Ovary (tissue), 9 donors: ENCODE data around the gene WIPF3. TPM values are rescaled to one million over a fixed set of nuclear protein-coding genes. Genes with fewer than 3 reads are reported as not detected.

ENCODE experiments used
- DNase-seq, 5 donors: peaks; one replicate each; pipeline ENCODE4 v3.0.0-alpha.2; 2019 to 2020
- H3K27ac ChIP-seq, 2 donors: fragments of 200-600 bp; one replicate each; pipeline versions ENCODE4 v1.5.1 to v1.8.0; 2019 to 2022
- H3K27me3 ChIP-seq: fragments of 200-600 bp; one replicate; pipeline ENCODE4 v1.8.0; 2022
- H3K36me3 ChIP-seq: fragments of 200-600 bp; sonication (generic); one replicate; pipeline ENCODE4 v1.5.1; 2019
- H3K4me1 ChIP-seq: one replicate; pipeline ENCODE4 v1.8.1; 2013; ENCODE audit warnings: mild to moderate bottlenecking, moderate library complexity; ENCODE audit not compliant: insufficient read depth
- H3K4me3 ChIP-seq: fragments of 200-600 bp; sonication (generic); one replicate; pipeline ENCODE4 v1.5.1; 2017
- H3K9me3 ChIP-seq, 2 donors: fragments of 200-600 bp in 1 of 2; sonication (generic) in 1 of 2; one replicate each; pipeline versions ENCODE4 v1.5.1 to v1.8.1; 2013 to 2019; ENCODE audit warnings: mild to moderate bottlenecking in 1 of 2, moderate library complexity in 1 of 2
- CTCF ChIP-seq, 3 donors: fragments of 450-650 bp in 2 of 3; fragments of 200-600 bp in 1 of 3; IDR thresholded peaks; one replicate each; pipeline versions ENCODE4 v1.5.1 to v1.8.0; 2016 to 2022; ENCODE audit warnings: antibody characterized with exemption in 3 of 3, mild to moderate bottlenecking in 1 of 3
- EP300 ChIP-seq: sonication (generic); formaldehyde crosslinking; IDR thresholded peaks from one replicate; pipeline ENCODE4 v1.6.1; 2017; ENCODE audit warnings: antibody characterized with exemption
- POLR2A ChIP-seq: fragments of 450-650 bp; IDR thresholded peaks from one replicate; pipeline ENCODE4 v1.6.1; 2017; ENCODE audit warnings: antibody characterized with exemption, mild to moderate bottlenecking, moderate library complexity
- WGBS, 3 donors: extraction: QIAGEN DNeasy Blood & Tissue Kit in 1 of 3; methylation state at CpG; one replicate each; pipeline versions ENCODE4 v1.1.5 to v1.1.7; 2013 to 2017; 5-methylcytosine and 5-hydroxymethylcytosine counted together
- intact Hi-C, 4 donors: fragments of 100-400 bp; cut with DNase I; formaldehyde crosslinking; loops; one replicate each; pipeline versions ENCODE4 v1.11.0 to v1.15.1; 2022 to 2023
- polyA plus RNA-seq, 2 donors: library from polyadenylated mRNA; stranded (reverse); fragments of 200-250 nt in 1 of 2; fragments of 350-450 nt in 1 of 2; fragmentation: Illumina TruSeq in 1 of 2; extraction: RNeasy Lipid Tissue Mini Kit (QIAGEN cat#74804) in 1 of 2; gene quantifications; one replicate each; pipeline ENCODE4 v1.2.3, GENCODE V29; 2013 to 2014
- total RNA-seq, 7 donors: library from RNA; depleted of rRNA in 2 of 7; stranded (reverse); fragments of >200 nt in 2 of 7; fragmentation: NEBNext Ultra II Directional in 3 of 7; extraction: Animal tissue kit (Norgen Biotek cat#: 25700) in 3 of 7; gene quantifications; one replicate each; pipeline versions ENCODE4 v1.1.0 to v1.2.4, GENCODE V29; 2016 to 2023
- donor health status: DM: no; HTN: no; CAD: no; lungs with moderate emphysema.
- donor health status: DM: no; HTN: no; CAD: no.
- donor health status: Bipolar disorder and iron deficiency.
- donor health status: DM: yes; HTN: yes; CAD: no.
- donor health status: DM: no; HTN: no; CAD: no.
- donor health status: DM: yes; HTN: yes; CAD: no.

The WIPF3 gene
- total and polyA plus RNA-seq, 9 donors, result 15.3 to 122 (median 53.3) TPM

- Histone ChIP-seq H3K27ac (no peak overlapping the region), H3K4me3 (no peak overlapping the region), H3K27me3 (no peaks in the 10 kb centered on the region), H3K9me3 (no peaks in the 10 kb centered on the region), H3K36me3 (no peaks in the 10 kb centered on the region), H3K4me1 (peaks cover 7% of the 10 kb centered on the region)
- WGBS, 3 donors, result 93 to 98% (median 96%) methylated on average over 2 of the region's 2 CpGs
- no peak for TF ChIP-seq CTCF (IDR thresholded peaks at IDR 0.05)
- intact Hi-C loops, result loop anchor here in 1 of 4 donors (10.0 kb wide), 1 partner anchor 68 kb away; no protein-coding TSS in a partner anchor
- no peak for DNase-seq
These were observed 20.2 kb downstream of the WIPF3 start for GRCh38 chr7:29826530-29826822.

- H3K4me3 ChIP-seq, result no peak overlapping the region
- no peak overlapping the region for H3K27ac ChIP-seq
- TF ChIP-seq EP300, result no peak
- TF ChIP-seq POLR2A, result no peak
- TF ChIP-seq CTCF (IDR thresholded peaks at IDR 0.05), result no peak
- no peaks in the 10 kb centered on the region for H3K27me3 ChIP-seq
- intact Hi-C loops, result loop anchor here in 1 of 4 donors (10.0 kb wide), 1 partner anchor 68 kb away; no protein-coding TSS in a partner anchor
- no peaks in the 10 kb centered on the region for H3K9me3 ChIP-seq
- H3K4me1 ChIP-seq, result peaks cover 7% of the 10 kb centered on the region
- DNase-seq, result no peak
- no peaks in the 10 kb centered on the region for H3K36me3 ChIP-seq
These were observed 20.6 kb downstream of the WIPF3 start for GRCh38 chr7:29826904-29827303.

- 93 to 97% (median 96%) methylated on average over 6 of the region's 6 CpGs for WGBS, 3 donors
- TF ChIP-seq EP300, result no peak
- TF ChIP-seq CTCF (IDR thresholded peaks at IDR 0.05), result no peak
- TF ChIP-seq POLR2A, result no peak
- DNase-seq, result no peak
- Histone ChIP-seq H3K4me3 (no peak overlapping the region), H3K27me3 (no peaks in the 10 kb centered on the region), H3K9me3 (no peaks in the 10 kb centered on the region), H3K27ac (no peak overlapping the region), H3K4me1 (peaks cover 2% of the 10 kb centered on the region), H3K36me3 (no peaks in the 10 kb centered on the region)
- intact Hi-C loops, result loop anchor here in 1 of 4 donors (10.0 kb wide), 1 partner anchor 83 kb away; no protein-coding TSS in a partner anchor
These were observed 25.4 kb downstream of the WIPF3 start for GRCh38 chr7:29831705-29832104.

GRCh38 chr7:29833929-29834328, 27.6 kb downstream of the WIPF3 start:
- Histone ChIP-seq H3K4me1 (peaks cover 2% of the 10 kb centered on the region), H3K36me3 (no peaks in the 10 kb centered on the region), H3K9me3 (no peaks in the 10 kb centered on the region), H3K27ac (no peak overlapping the region), H3K27me3 (no peaks in the 10 kb centered on the region), H3K4me3 (no peak overlapping the region)
- WGBS, 3 donors, result 85 to 87% (median 87%) methylated on average over 2 of the region's 2 CpGs
- TF ChIP-seq EP300, result no peak
- TF ChIP-seq POLR2A, result no peak
- no peak for TF ChIP-seq CTCF (IDR thresholded peaks at IDR 0.05)
- intact Hi-C loops, result loop anchor here in 1 of 4 donors (10.0 kb wide), 1 partner anchor 81 kb away; no protein-coding TSS in a partner anchor
- DNase-seq, result no peak

- intact Hi-C loops, result loop anchor here in 1 of 4 donors (10.0 kb wide), 1 partner anchor 79 kb away; no protein-coding TSS in a partner anchor
- H3K4me1 ChIP-seq, result peaks cover 6% of the 10 kb centered on the region
- no peaks in the 10 kb centered on the region for H3K36me3 ChIP-seq
- H3K4me3 ChIP-seq, result no peak overlapping the region
- no peak overlapping the region for H3K27ac ChIP-seq
- H3K9me3 ChIP-seq, result no peaks in the 10 kb centered on the region
- TF ChIP-seq POLR2A (no peak), CTCF (IDR thresholded peaks at IDR 0.05) (no peak), EP300 (no peak)
- DNase-seq, result no peak
- H3K27me3 ChIP-seq, result no peaks in the 10 kb centered on the region
- 76 to 85% (median 76%) methylated on average over 11 to 12 of the region's 12 CpGs for whole genome bisulfite sequencing, 3 donors
These were observed 29.4 kb downstream of the WIPF3 start for GRCh38 chr7:29835718-29836117.
